Fibroblast of upper back skin (primary cell): ENCODE measurements around the gene SLC16A1.

ENCODE experiments used
- DNase-seq: peaks from one replicate; pipeline ENCODE4 v3.0.0-alpha.2; 2013

Gene SLC16A1

GRCh38 chr1:112878321-112878720, 77.7 kb downstream of the SLC16A1 start:
- DNase-seq: no peak

DNA sequence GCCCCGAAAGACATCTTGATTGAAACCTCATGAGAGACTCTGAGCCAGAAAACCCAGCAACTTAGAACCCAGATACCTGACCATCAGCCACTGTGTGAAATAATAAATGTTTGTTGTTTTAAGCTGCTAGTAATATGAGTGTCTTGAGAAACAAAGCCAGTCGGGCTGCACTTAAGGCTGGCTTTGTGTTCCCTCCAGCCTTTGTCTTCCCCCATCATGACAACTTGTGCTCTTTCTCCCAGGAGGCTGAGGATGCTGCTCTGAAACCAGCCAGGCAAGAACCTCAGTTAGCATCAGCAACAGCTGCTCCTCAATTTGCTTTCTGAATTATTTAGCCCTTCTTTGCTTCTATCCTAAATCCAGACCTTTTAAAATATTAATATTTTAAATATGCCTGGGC, 78.2 kb downstream of the SLC16A1 start:
- no peak for DNase-seq

- no peak for DNase-seq
Observed at GRCh38 chr1:112876315-112876714, 79.7 kb downstream of the SLC16A1 start.

DNA sequence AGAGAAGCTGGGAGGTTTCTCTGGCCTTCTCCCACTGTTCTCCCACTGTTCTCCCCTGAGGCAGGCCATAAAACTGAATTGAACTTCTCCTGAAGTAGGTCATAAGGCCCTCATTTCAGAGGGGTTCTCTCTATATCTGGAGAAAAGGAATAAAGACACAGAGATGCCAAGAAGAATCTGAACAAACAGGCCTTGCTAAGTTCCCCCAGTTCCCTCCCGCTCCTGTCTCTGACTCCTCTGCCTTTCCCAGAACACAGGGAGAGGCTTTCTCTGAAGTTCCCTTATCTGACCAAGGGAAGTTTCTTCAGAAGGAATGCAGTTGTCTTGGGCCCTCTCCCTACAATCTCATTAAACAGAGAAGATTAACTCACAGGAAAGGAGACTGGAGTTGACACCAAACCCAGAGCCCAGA, 83.4 kb downstream of the SLC16A1 start:
- DNase-seq: no peak

- no peak for DNase-seq
Observed at GRCh38 chr1:112870887-112871646, 84.9 kb downstream of the SLC16A1 start.

DNA sequence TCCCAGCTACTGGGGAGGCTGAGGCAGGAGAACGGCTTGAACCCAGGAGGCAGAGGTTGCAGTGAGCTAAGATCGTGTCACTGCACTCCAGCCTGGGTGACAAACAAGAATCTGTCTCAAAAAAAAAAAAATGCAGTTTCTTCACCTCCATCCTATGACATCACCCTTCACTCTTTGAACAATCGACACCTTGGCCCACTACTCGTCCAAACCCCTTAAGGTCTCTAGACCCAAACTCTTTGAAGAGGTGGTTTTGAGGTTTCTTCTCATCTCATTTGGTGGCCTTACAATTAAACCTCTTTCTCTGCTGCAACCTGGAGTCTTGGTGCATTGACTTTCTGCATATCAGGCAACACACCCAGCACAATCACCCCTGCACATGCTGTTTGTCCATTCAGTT, 86.1 kb downstream of the SLC16A1 start:
- DNase-seq: no peak

- no peak for DNase-seq
Observed at GRCh38 chr1:112868191-112868590, 87.8 kb downstream of the SLC16A1 start.

DNA sequence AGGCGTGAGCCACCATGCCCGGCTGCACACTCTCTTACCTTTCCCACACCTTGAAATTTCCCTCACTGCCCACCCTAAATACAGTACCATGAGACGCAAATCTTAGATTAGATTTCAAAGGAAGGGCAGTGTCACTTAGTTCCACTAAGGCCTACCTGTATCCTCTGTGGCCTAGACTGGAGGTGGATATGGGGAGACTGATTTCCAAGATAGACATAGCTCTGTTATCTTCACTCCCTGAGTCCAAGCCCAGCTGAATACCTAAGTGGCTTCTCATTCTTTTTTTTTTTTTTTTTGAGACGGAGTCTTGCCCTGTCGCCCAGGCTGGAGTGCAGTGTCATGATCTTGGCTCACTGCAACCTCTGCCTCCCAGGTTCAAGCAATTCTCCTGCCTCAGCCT, 89.0 kb downstream of the SLC16A1 start:
- DNase-seq: no peak

GRCh38 chr1:112866151-112866550, 89.8 kb downstream of the SLC16A1 start:
- DNase-seq: peak; percentile 64

GRCh38 chr1:112862753-112863426, 93.1 kb downstream of the SLC16A1 start:
- DNase-seq: no peak
